ENCODE measurements around the gene C6orf58.

Gene C6orf58

GRCh38 chr6:127581576-127581975, 4.6 kb downstream of the C6orf58 start:
- no peaks in the 10 kb centered on the region for H4K20me1 ChIP-seq (ENCODE audit: insufficient read depth)
- no peak overlapping the region for H3K9ac ChIP-seq
- no peak for TF ChIP-seq CTCF (conservative IDR thresholded peaks at IDR 0.05; ENCODE audit: low read depth, low read length)
- H3K36me3 ChIP-seq (ENCODE audit: insufficient read depth) = no peaks in the 10 kb centered on the region
- H3K27ac ChIP-seq = no peak overlapping the region
- no peak overlapping the region for H2AFZ ChIP-seq (ENCODE audit: low read depth)
- H3K4me3 ChIP-seq (IDR thresholded peaks at IDR 0.05; ENCODE audit: insufficient read depth, low read depth, low read length) = no peak overlapping the region
- no peaks in the 10 kb centered on the region for H3K27me3 ChIP-seq (ENCODE audit: insufficient read depth, low read depth)
- H3K4me1 ChIP-seq (ENCODE audit: low read depth, poor library complexity, severe bottlenecking) = no peaks in the 10 kb centered on the region
- no peaks in the 10 kb centered on the region for H3K79me2 ChIP-seq (ENCODE audit: insufficient read depth, low read depth)
- no peak overlapping the region for H3K4me2 ChIP-seq

- H3K4me1 ChIP-seq (ENCODE audit: low read depth, poor library complexity, severe bottlenecking) = no peaks in the 10 kb centered on the region
- H2AFZ ChIP-seq (ENCODE audit: low read depth) = no peak overlapping the region
- TF ChIP-seq CTCF (conservative IDR thresholded peaks at IDR 0.05; ENCODE audit: low read depth, low read length) = no peak
- H3K36me3 ChIP-seq (ENCODE audit: insufficient read depth) = no peaks in the 10 kb centered on the region
- H3K27ac ChIP-seq = no peak overlapping the region
- no peaks in the 10 kb centered on the region for H4K20me1 ChIP-seq (ENCODE audit: insufficient read depth)
- H3K79me2 ChIP-seq (ENCODE audit: insufficient read depth, low read depth) = no peaks in the 10 kb centered on the region
- H3K4me3 ChIP-seq (IDR thresholded peaks at IDR 0.05; ENCODE audit: insufficient read depth, low read depth, low read length) = no peak overlapping the region
- H3K4me2 ChIP-seq = no peak overlapping the region
- no peak overlapping the region for H3K9ac ChIP-seq
- no peaks in the 10 kb centered on the region for H3K27me3 ChIP-seq (ENCODE audit: insufficient read depth, low read depth)
Measured at GRCh38 chr6:127582777-127583462, 5.9 kb downstream of the C6orf58 start.

- no peaks in the 10 kb centered on the region for H3K79me2 ChIP-seq (ENCODE audit: insufficient read depth, low read depth)
- H3K27ac ChIP-seq = no peak overlapping the region
- H3K36me3 ChIP-seq (ENCODE audit: insufficient read depth) = no peaks in the 10 kb centered on the region
Measured at GRCh38 chr6:127585123-127585522, 8.1 kb downstream of the C6orf58 start.

GRCh38 chr6:127586372-127586771, 9.4 kb downstream of the C6orf58 start:
- Histone ChIP-seq H3K4me2 (no peak overlapping the region), H3K36me3 (ENCODE audit: insufficient read depth) (no peaks in the 10 kb centered on the region), H3K27ac (no peak overlapping the region), H4K20me1 (ENCODE audit: insufficient read depth) (no peaks in the 10 kb centered on the region), H3K4me3 (IDR thresholded peaks at IDR 0.05; ENCODE audit: insufficient read depth, low read depth, low read length) (no peak overlapping the region), H3K9ac (no peak overlapping the region), H3K27me3 (ENCODE audit: insufficient read depth, low read depth) (no peaks in the 10 kb centered on the region), H3K79me2 (ENCODE audit: insufficient read depth, low read depth) (no peaks in the 10 kb centered on the region), H3K4me1 (ENCODE audit: low read depth, poor library complexity, severe bottlenecking) (no peaks in the 10 kb centered on the region), H2AFZ (ENCODE audit: low read depth) (no peak overlapping the region)
- no peak for TF ChIP-seq CTCF (conservative IDR thresholded peaks at IDR 0.05; ENCODE audit: low read depth, low read length)

More at GRCh38 chr6:127585123-127585522, 8.1 kb downstream of the C6orf58 start:
- no peak overlapping the region for H3K9ac ChIP-seq
- no peaks in the 10 kb centered on the region for H3K4me1 ChIP-seq (ENCODE audit: low read depth, poor library complexity, severe bottlenecking)
- H3K4me2 ChIP-seq = no peak overlapping the region
- no peak overlapping the region for H2AFZ ChIP-seq (ENCODE audit: low read depth)
- TF ChIP-seq CTCF (conservative IDR thresholded peaks at IDR 0.05; ENCODE audit: low read depth, low read length) = no peak
- H4K20me1 ChIP-seq (ENCODE audit: insufficient read depth) = no peaks in the 10 kb centered on the region
- H3K4me3 ChIP-seq (IDR thresholded peaks at IDR 0.05; ENCODE audit: insufficient read depth, low read depth, low read length) = no peak overlapping the region
- H3K27me3 ChIP-seq (ENCODE audit: insufficient read depth, low read depth) = no peaks in the 10 kb centered on the region

Measured in KMS-11 (cell line).